ENCODE measurements around the gene RABEP2.

GRCh38 chr16:28877655-28878000, 47.4 kb downstream of the RABEP2 start:
- TF ChIP-seq CTCF (conservative IDR thresholded peaks at IDR 0.05; ENCODE audit: low read length) (no peak), EZH2phosphoT487 (IDR thresholded peaks at IDR 0.05; ENCODE audit: borderline replicate concordance) (no peak)
